Neural cell (in vitro differentiated cells): Measurements from ENCODE around the gene ANKFN1.

ENCODE experiments used
- CTCF ChIP-seq: fragments of 450-650 bp; IDR thresholded peaks from 2 replicates; pipeline ENCODE4 v1.5.1; 2014; ENCODE audit warnings: antibody characterized with exemption, mild to moderate bottlenecking, moderate library complexity; ENCODE audit not compliant: poor library complexity, severe bottlenecking
- MXI1 ChIP-seq: fragments of 450-650 bp; conservative IDR thresholded peaks from 2 replicates; pipeline ENCODE4 v1.6.1; 2014; ENCODE audit warnings: antibody characterized with exemption, mild to moderate bottlenecking; ENCODE audit not compliant: poor library complexity, severe bottlenecking
- RAD21 ChIP-seq: fragments of 450-650 bp; conservative IDR thresholded peaks from 2 replicates; pipeline ENCODE4 v1.6.1; 2014; ENCODE audit warnings: antibody characterized with exemption, mild to moderate bottlenecking, moderate library complexity

- TF ChIP-seq CTCF: no peak
- TF ChIP-seq MXI1: no peak
- TF ChIP-seq RAD21: no peak
These were observed at the start of gene ANKFN1 for GRCh38 chr17:56152874-56153602.
